Measurements from ENCODE around the gene PAX3. TPM values are rescaled to one million over a fixed set of nuclear protein-coding genes. Genes with fewer than 3 reads are reported as not detected.
A peak's percentile ranks its signal among the peaks of the same experiment; 100 is the strongest.

PAX3 gene
- total RNA-seq, 1 experiment from 2014 or later, result not detected

DNA sequence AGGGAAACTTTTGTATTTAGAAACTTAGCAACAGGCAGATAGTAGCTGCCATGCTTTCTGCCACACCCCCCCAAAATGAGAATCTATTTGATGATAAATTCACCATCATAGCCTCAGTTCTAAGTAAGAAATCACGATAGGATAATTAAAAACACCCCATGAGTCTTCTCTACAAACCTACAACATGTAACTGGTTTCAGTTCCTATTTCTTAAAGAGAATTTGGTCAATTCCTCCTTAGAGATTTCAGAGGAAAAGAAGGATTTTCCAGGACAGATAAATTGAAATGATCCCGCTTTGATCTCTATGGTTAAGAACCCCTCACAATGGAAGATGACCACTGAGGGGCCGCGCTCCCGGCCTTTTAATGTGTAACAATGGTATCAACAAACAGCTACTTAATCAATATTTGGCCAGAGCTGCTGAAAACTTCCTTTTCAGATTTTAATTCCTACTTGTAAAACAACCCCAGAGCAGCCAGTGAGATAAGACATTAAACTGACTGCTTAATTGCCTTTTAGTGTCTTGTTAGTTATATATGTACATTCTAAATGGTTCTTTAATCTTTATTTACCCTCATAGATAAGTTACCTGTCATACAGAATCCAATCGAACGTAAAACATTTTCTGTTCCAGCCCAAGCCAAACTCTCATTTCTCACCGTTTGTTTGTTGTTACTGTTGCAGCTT, 10.1 kb downstream of the PAX3 start:
- in situ Hi-C loops (cut with HindIII; ENCODE audit: low sequenced_read_pairs), result no loop called here
- DNase-seq (ENCODE audit: low spot score), result no peak

DNA sequence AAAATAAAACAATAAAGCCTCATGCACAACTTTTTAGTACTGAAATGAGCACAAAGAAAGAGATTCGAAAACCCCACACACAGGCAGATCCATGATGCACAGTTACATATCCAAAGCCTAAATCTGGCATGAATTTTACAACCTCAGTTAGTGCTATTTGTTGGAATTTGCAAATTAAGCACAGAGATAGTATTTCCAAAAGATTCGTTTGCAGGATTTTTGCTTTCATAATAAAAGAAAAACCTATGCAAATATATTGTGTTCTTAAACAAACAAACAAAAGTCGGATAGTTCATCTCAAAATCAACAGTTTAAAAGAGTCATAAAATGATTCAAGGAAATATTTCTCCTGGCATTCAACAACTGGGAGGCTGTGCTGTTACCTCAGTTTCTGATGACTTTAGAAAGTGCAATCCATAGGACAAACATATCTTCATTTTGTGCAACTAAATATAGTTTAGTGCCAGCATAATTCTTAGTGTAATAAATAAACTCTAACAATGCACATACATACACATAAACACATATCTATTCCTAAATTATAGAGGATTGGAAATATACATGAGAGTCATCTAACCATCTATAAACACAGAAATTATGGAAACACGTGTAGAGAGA, 10.8 kb downstream of the PAX3 start:
- no peak for DNase-seq (ENCODE audit: low spot score)
- in situ Hi-C loops (cut with HindIII; ENCODE audit: low sequenced_read_pairs), result no loop called here

DNA sequence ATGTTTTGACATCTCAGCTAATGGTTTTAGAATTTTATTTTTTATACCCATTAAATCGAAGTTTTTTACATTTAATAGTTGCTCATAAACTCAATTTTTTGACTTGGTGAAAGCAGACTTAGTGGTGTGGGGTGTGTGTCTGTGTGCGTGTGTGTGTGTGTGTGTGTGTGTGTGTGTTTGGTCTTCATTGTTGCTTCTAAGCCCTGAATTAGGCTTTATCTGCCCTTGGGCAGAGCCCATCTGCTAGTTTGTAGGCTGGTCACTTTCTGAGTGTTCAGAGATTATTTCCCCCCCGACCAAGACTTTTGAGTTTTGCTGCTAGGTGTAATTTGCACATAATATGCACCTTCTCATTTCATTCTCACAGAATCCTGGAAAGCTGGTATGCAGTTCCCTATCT, 14.3 kb downstream of the PAX3 start:
- in situ Hi-C loops (cut with HindIII; ENCODE audit: low sequenced_read_pairs), result no loop called here
- no peak for DNase-seq (ENCODE audit: low spot score)

DNA sequence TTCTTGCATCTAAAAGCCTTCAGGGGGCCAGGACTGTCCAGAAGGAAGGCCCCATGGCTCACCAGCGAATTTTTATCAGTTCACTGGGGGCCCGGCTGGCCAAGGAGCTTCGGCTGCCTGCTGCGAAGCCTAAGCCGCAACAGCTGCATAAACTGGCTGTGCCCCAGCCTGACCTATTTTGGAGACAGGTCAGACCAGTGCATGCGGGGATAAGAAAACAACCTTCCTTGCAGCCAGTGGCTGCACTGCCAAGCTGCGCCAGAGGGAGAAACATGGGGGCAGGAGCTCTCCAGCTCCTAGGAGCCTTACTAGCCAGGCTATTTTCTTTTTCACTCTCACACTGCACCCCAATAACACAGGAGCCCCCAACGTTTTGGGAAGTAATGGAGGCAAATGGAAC, 15.2 kb downstream of the PAX3 start:
- no peak for DNase-seq (ENCODE audit: low spot score)
- in situ Hi-C loops (cut with HindIII; ENCODE audit: low sequenced_read_pairs), result no loop called here

DNA sequence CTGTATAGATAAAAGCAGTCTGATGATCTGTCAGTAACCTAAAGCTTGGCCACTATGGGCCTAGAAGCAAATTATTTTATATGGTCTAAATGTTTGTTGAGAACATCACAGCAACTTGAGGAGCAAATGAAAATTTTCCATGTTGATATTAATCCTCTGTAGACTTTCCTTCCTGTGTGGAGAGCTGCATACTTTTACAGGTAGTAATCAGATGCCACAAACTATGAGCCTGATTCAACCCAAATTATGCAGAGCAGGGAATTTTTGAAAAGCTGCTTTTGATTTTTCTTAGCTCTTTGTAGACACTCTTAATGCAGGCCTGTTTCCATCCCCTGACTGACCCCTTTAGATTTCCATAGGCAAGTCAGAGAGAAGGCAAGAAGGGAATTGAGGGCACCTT, 17.3 kb downstream of the PAX3 start:
- DNase-seq (ENCODE audit: low spot score), result no peak
- in situ Hi-C loops (cut with HindIII; ENCODE audit: low sequenced_read_pairs), result no loop called here

DNA sequence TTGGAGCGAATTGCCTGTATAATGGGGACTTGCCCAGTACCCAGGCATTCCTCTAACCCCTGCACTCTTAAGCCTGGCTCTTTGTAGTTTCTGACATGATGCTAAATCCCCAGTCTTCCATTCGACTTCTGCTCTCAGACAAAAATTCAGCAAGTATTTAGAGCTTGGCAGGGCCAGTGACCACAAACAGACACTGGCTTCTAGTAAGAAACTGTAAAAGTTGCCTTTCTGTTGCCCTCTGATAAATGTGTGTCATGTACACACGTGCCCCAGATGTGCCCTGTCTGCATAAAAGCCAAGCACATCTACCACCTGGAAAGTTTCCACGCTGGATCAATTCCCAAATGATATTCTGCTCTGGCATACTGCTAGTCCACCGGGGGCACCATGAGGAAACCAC, 18.0 kb downstream of the PAX3 start:
- in situ Hi-C loops (cut with HindIII; ENCODE audit: low sequenced_read_pairs), result no loop called here
- no peak for DNase-seq (ENCODE audit: low spot score)

DNA sequence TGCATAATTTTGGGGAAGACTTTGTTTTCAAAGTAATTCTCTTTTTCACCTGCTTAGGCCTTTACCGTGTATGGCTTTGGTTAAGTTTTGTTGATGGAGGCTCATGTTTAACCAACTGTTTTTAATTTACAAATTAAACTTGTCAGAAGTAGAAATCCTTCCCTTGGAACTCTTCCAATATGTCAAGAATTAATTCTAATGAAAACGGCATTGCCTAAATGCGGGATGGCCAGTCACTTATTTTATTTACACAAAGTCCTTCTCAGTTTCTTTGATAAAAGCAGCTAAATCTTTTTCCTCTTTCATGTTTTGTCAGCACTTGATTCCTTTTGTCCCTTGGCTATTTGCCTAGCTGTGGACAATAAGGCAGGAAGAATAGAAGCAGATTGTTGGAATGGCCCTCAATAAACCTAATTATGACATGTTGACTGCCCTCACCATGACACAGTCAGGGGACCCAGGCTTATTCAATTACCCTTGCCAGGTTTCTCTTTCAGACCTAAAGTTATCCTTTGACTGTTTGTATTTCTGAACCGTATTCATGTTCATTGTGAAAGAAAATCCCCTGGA, 26.3 kb downstream of the PAX3 start:
- peak; percentile 25 for DNase-seq (ENCODE audit: low spot score)
- in situ Hi-C loops (cut with HindIII; ENCODE audit: low sequenced_read_pairs), result no loop called here

DNA sequence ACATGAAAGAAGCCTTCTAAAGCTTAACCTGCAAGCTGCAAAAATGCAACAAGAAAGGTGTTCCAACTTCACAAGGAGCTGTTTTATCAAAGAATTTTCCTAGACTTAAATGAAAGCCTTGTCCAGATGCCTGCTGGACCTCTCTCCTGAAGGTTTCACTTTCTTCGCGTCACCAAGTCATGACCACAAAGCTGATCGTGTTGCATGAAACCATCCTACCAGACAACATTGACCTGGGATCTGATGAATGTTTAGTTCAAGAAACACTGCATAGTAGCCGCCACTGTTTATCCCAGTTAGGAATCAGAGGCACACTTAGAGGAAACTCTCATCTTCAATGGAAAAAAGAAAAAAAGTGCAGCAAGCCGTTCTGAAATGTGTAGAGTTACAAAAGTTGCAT, 26.9 kb downstream of the PAX3 start:
- no peak for DNase-seq (ENCODE audit: low spot score)
- in situ Hi-C loops (cut with HindIII; ENCODE audit: low sequenced_read_pairs), result no loop called here

DNA sequence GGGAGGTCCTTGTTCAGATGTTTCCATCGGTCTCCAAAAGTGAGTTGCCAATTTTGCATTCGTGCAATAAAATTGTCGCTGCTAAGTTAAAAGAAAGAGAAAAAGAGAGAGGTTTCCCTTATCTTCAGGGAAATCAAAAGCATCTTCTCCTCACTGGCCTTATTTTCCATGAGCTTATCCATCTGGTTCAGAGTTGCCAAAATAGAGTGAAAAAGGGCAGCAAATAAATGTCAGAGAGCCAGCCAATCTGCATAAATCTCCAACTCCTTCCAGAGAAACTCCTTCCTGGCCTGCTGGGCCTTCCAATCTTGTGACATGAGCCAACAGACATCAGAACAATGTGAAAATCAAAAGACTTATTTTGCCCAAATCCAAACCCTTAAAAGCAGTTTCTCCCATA, 28.4 kb downstream of the PAX3 start:
- in situ Hi-C loops (cut with HindIII; ENCODE audit: low sequenced_read_pairs), result no loop called here

DNA sequence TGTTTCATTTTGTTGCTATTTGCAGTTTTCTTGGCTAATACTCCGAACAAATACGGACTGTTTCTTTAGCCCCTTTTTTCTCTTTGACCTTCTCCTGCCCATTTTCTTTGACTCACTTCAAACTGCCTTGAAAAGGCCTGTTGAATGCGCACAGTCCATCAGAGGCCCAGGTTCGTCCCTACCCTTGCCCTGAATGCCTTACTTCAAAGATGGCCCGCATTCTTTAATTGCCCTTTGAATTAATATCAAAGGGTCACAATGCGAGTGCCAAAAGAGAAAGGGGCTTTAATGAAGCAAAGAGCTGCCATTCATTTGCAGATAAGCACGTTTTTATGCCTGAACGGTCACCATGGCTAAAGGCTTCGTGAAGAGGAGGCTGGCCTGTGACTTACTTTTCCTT, 29.7 kb downstream of the PAX3 start:
- no peak for DNase-seq (ENCODE audit: low spot score)
- in situ Hi-C loops (cut with HindIII; ENCODE audit: low sequenced_read_pairs), result no loop called here

More for the DNA sequence above, 28.4 kb downstream of the PAX3 start:
- DNase-seq (ENCODE audit: low spot score), result no peak

DNA sequence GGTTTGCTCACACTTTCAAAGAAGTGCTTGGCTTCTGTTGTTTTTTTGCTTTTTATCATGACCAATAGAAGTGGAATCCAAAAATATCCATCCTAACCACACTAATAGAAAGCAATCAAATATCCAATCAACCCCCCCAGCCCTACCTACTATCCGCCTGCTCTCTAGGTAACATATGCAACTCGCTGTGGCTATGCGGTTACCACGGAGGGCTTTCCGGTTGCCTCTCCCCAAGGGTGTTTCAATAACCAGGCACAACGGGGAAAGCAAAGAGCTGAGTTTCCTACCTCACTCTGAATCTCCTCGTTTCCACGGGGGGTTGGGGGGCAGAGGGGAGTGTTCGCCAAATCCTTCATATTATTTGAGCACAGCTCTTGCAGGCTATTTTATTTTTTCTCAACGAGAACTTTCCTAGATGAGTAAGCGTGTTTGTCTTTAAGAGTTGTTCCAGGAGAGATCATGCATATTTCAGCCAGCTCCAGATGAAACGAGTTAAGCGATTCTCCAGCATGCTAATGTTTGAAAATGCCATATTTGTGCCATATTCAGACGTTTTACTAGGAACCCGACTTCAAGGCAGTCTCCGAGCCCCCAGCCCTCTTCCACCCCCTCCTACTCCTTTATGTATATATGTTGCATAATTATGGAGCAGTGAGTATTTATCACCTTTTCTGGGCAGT, 30.3 kb downstream of the PAX3 start:
- DNase-seq (ENCODE audit: low spot score), result no peak
- in situ Hi-C loops (cut with HindIII; ENCODE audit: low sequenced_read_pairs), result no loop called here

DNA sequence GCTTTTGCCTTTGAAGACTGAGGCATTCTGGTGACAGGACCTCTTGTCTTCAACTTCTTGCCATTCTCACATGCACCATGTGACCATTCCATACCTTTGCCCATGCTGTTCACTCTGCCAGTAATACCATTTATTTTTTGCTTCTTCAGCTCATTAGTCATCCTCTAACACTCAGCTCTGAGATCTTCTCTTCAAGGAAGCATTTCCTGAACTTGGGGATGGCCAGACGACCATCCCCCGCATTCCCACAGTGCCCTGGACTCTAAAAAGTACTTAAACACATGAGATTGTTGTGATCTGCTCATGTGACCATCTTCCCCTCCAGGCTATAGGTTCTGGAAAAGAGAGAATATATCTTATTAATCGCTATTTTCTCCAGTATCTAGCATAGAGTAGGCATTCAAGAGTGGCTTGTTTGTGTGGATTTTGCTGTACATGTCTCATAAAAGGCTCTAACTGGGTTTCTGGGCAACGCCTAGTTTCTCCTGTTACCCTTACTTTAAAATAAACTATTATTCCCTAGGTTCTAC, 33.9 kb downstream of the PAX3 start:
- no peak for DNase-seq (ENCODE audit: low spot score)
- in situ Hi-C loops (cut with HindIII; ENCODE audit: low sequenced_read_pairs), result no loop called here

DNA sequence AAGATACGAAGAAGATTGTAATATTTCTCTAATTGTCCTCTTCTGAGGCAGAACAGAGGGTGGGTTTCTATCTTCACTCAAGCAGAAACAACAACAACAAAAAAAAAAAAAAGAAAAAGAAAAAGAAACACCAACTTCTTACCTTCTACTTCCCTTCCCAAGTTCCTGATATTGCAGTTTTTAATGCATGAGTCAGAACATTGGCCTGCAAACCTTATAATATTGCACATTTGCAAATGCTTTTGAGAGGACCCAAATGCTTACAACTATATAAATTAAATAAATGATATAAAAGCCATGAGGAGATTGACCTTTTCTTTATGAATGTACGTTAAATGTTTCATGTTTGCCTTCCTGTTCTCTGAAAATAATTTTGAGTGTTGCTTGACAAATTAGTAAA, 37.3 kb downstream of the PAX3 start:
- no peak for DNase-seq (ENCODE audit: low spot score)
- in situ Hi-C loops (cut with HindIII; ENCODE audit: low sequenced_read_pairs), result no loop called here

DNA sequence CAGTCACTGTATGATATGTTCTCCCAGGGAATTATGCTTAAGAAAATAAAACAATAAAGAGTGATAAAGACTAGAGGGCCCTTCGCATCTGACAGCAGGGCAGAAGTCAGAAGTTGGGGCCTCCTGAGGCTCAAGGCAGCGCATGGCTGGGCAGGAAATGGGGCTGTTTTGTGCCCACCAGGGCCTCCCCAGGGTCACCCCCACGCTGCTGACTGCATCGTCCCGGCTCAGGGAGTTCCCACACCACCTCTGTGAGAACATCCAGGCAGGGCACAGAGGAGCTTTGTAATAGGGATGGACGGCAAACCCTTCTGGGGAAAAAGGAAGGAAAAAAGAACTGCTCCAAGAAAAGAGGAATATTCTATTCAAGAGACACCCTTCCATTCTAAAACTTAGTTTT, 41.2 kb downstream of the PAX3 start:
- in situ Hi-C loops (cut with HindIII; ENCODE audit: low sequenced_read_pairs), result no loop called here
- DNase-seq (ENCODE audit: low spot score), result no peak

DNA sequence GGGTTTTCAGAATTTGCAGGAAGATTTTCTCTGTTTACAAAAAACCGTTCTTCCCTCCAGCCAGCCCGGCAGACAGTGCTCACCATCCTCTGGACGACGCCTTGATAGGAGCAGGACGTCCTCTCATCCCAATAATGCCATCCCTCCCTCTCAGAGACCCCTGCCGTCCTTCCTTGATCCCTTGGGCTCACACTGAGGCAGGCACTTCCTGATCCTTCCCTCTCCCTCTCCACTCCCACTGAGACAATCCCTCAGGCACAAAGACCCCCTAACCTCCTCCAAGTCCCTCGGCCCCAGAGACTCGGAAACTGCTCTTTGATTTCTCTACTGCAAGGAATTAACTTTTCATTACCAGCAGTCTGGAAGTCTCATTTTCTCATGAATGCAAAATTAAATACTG, 42.5 kb downstream of the PAX3 start:
- DNase-seq (ENCODE audit: low spot score), result no peak
- in situ Hi-C loops (cut with HindIII; ENCODE audit: low sequenced_read_pairs), result no loop called here

DNA sequence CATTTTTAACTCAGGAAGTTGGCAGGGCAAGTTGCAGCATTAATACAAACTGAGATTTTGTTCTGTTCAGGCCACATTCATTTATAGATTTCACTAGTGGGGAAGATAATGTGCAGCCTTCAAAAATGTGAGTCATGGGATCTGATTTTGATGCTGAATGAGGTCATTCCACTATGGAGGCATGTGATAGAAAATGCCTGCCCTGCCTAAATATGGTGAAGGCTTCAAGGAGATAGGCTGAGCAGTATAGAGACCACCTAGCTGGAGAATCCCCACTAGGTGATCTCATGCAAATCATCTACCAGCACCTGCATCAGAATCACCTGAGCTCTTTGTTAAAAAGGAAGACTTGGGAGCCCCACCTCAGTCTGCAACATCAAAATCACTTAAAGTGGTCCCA, 43.7 kb downstream of the PAX3 start:
- DNase-seq (ENCODE audit: low spot score), result no peak
- in situ Hi-C loops (cut with HindIII; ENCODE audit: low sequenced_read_pairs), result no loop called here

DNA sequence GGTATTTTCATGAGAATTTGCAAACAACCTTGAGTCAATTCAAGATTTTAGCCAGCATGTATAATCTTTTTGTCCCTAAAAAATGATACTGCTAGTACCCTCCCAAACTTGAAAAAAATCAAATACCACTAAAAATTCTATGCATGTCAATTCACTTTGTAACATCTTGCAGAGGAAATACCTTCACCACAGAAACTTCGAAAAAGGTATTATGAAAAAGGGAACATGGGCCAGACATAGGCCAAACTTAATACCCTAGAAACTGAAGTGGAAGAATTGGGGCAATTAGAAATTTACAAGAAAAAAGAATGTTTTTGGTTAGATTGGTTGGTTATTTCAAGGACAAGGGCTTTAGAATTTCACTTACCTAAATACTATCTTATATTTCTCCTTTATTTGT, 48.5 kb downstream of the PAX3 start:
- DNase-seq (ENCODE audit: low spot score), result no peak
- in situ Hi-C loops (cut with HindIII; ENCODE audit: low sequenced_read_pairs), result no loop called here

DNA sequence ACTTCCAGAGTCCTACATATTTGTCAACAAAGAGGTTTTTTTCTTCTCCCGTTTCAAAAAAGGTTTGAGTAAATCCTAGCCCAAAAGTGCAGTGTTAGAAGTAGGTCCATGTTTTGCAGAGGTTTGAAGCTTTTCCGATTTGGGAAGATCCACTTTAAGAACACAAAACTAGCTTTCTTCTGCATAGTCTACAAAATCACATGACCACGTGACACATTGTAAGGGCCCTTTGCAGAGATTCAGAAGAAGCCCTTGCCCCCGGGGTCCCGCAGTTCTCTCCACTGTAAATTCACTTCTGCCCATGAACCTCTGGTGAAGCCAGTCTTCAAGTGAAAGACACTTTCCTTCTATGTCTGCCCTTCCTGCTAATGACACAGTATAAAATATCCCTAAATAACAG, 49.4 kb downstream of the PAX3 start:
- in situ Hi-C loops (cut with HindIII; ENCODE audit: low sequenced_read_pairs), result no loop called here

DNA sequence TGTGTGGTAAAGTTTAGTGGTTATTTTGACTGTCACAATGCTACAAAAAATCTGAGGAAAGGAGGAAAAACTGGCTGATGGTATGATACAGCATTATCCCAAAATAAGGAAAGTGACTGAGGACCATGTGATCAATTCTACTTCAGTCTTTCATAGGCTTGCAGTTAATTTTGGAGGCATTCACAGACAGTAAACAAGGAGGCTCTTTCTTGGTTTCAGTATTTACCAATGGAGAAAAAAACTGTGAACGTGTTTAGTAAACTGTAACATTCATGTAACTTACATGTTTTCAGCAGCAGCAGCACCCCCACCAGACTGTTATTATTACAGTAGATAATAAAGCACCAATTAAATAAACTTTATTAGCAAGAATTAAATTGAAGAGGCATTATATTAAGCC, 50.0 kb downstream of the PAX3 start:
- DNase-seq (ENCODE audit: low spot score), result no peak
- in situ Hi-C loops (cut with HindIII; ENCODE audit: low sequenced_read_pairs), result no loop called here

More for the DNA sequence above, 49.4 kb downstream of the PAX3 start:
- no peak for DNase-seq (ENCODE audit: low spot score)

DNA sequence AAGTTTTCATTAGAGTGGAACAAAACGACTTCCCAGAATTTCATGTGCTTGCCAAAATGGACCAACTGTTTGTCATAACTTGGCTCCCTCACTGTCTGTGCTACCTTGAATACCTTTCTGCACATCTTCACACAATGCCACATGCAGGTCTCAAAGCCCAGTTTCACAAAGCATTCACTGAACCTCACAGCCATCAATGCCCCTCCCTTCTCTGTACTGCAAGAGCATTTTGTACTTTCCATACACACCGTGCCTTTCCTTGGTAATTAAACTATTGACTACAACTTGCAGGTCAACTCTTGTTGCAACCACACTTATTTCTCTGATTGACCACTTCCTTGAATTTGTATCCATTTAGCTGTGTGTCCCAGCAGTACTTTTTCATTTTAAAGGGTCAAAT, 50.5 kb downstream of the PAX3 start:
- no peak for DNase-seq (ENCODE audit: low spot score)

More for the DNA sequence above, 50.5 kb downstream of the PAX3 start:
- in situ Hi-C loops (cut with HindIII; ENCODE audit: low sequenced_read_pairs), result no loop called here

All from G401 (cell line).